ENCODE data around the gene CRP.

DNA sequence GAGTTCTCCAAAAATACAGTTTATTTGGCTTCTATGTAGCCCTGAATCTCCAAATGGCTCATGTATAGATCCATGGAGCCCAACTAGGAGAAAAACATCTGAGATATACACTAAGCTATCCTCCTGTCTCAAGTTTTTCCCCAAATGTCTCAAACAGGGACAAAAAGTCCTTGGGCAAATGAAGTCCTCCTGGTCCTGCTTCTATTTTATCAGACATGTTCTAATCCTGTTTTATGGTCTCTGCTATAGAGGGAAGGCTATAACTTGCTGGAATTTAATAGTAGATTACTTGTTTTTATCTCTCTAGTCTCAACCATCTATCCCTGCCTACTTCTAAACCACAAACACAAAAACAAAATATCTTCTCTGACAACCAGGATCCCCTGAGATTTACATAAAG lies 26.9 kb downstream of the CRP start:
- TF ChIP-seq, protein P1, sequence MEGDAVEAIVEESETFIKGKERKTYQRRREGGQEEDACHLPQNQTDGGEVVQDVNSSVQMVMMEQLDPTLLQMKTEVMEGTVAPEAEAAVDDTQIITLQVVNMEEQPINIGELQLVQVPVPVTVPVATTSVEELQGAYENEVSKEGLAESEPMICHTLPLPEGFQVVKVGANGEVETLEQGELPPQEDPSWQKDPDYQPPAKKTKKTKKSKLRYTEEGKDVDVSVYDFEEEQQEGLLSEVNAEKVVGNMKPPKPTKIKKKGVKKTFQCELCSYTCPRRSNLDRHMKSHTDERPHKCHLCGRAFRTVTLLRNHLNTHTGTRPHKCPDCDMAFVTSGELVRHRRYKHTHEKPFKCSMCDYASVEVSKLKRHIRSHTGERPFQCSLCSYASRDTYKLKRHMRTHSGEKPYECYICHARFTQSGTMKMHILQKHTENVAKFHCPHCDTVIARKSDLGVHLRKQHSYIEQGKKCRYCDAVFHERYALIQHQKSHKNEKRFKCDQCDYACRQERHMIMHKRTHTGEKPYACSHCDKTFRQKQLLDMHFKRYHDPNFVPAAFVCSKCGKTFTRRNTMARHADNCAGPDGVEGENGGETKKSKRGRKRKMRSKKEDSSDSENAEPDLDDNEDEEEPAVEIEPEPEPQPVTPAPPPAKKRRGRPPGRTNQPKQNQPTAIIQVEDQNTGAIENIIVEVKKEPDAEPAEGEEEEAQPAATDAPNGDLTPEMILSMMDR (IDR thresholded peaks at IDR 0.05): no peak
- no peak for TF ChIP-seq ZFX (IDR thresholded peaks at IDR 0.05; ENCODE audit: borderline replicate concordance)
